ENCODE results near the gene CENPP.
"Not testable (repeated sequence)": the region's sequence is repeated elsewhere in the genome, so short reads cannot be mapped to it uniquely, and the experiment has no call there.

Gene CENPP

GRCh38 chr9:92381775-92382174 lies 56.0 kb downstream of the CENPP start:
- DNase-seq = no peak

- no peak for DNase-seq
Measured at GRCh38 chr9:92384375-92384774, 58.6 kb downstream of the CENPP start.

GRCh38 chr9:92385001-92385400 lies 59.2 kb downstream of the CENPP start:
- DNase-seq = no peak

- DNase-seq = no peak
Measured at GRCh38 chr9:92385477-92385876, 59.7 kb downstream of the CENPP start.

- no peak for DNase-seq
Measured at GRCh38 chr9:92385953-92386352, 60.2 kb downstream of the CENPP start.

- DNase-seq = no peak
Measured at GRCh38 chr9:92392690-92393089, 66.9 kb downstream of the CENPP start.

GRCh38 chr9:92393686-92394085 lies 67.9 kb downstream of the CENPP start:
- DNase-seq = no peak

GRCh38 chr9:92395617-92396016 lies 69.9 kb downstream of the CENPP start:
- DNase-seq = no peak

- DNase-seq = no peak
Measured at GRCh38 chr9:92397853-92398252, 72.1 kb downstream of the CENPP start.

- DNase-seq = no peak
Measured at GRCh38 chr9:92402360-92402759, 76.6 kb downstream of the CENPP start.

GRCh38 chr9:92402826-92403745 lies 77.3 kb downstream of the CENPP start:
- DNase-seq = no peak

GRCh38 chr9:92404042-92404836 lies 78.5 kb downstream of the CENPP start, which contains the start of gene OGN:
Gene OGN, minus strand, starts transcription at chr9:92404578. Its CDS starts 1,171 bp downstream, at chr9:92403407.
- no peak for DNase-seq

GRCh38 chr9:92405818-92406217 lies 80.1 kb downstream of the CENPP start:
- no peak for DNase-seq

GRCh38 chr9:92406477-92406876 lies 80.7 kb downstream of the CENPP start:
- DNase-seq = no peak

- DNase-seq = no peak
Measured at GRCh38 chr9:92407818-92408217, 82.1 kb downstream of the CENPP start.

GRCh38 chr9:92408747-92409478 lies 83.2 kb downstream of the CENPP start:
- no peak for DNase-seq

GRCh38 chr9:92411157-92411556 lies 85.4 kb downstream of the CENPP start:
- not testable (repeated sequence) for DNase-seq

GRCh38 chr9:92414566-92414965 lies 88.8 kb downstream of the CENPP start:
- no peak for DNase-seq

- no peak for DNase-seq
Measured at GRCh38 chr9:92422611-92423338, 97.0 kb downstream of the CENPP start.

GRCh38 chr9:92423612-92424011 lies 97.9 kb downstream of the CENPP start:
- DNase-seq = no peak

GRCh38 chr9:92424340-92424739 lies 98.6 kb downstream of the CENPP start, which contains the start of gene OMD:
Gene OMD, minus strand, starts transcription at chr9:92424471. Its CDS starts 6,913 bp downstream, at chr9:92417558.
- no peak for DNase-seq

- no peak for DNase-seq
Measured at GRCh38 chr9:92425474-92425873, 99.7 kb downstream of the CENPP start.
